Type B pancreatic cell (in vitro differentiated cells): ENCODE results near the gene LRFN2. TPM values are rescaled to one million over a fixed set of nuclear protein-coding genes. Genes with fewer than 3 reads are reported as not detected.

ENCODE experiments used
- DNase-seq: peaks from one replicate; pipeline ENCODE4 v3.0.0; 2021; ENCODE audit warnings: mixed read lengths; ENCODE audit not compliant: unreplicated experiment; ENCODE audit errors: extremely low spot score
- H3K27ac Mint-ChIP-seq: 2 replicates; pipeline ENCODE4 v1.8.0; 2021; ENCODE audit warnings: mild to moderate bottlenecking, mixed read lengths
- H3K27me3 Mint-ChIP-seq: 2 replicates; pipeline ENCODE4 v1.8.0; 2021; ENCODE audit warnings: mixed read lengths
- H3K36me3 Mint-ChIP-seq: 2 replicates; pipeline ENCODE4 v1.8.0; 2021; ENCODE audit warnings: mixed read lengths
- H3K4me1 Mint-ChIP-seq: one replicate; pipeline ENCODE4 v1.8.0; 2021; ENCODE audit warnings: mixed read lengths; ENCODE audit not compliant: unreplicated experiment
- H3K4me3 Mint-ChIP-seq: 2 replicates; pipeline ENCODE4 v1.8.0; 2021; ENCODE audit warnings: mild to moderate bottlenecking, mixed read lengths
- H3K9me3 Mint-ChIP-seq: 2 replicates; pipeline ENCODE4 v1.8.0; 2021; ENCODE audit warnings: mixed read lengths
- total RNA-seq: library from RNA; stranded (reverse); gene quantifications from 2 replicates; pipeline ENCODE4 v1.2.1, GENCODE V29; 2021; ENCODE audit warnings: low replicate concordance
- TF ChIP-seq, protein P1 (sequence below): fragments of 200-600 bp; sonication (generic); conservative IDR thresholded peaks from 2 replicates; pipeline ENCODE4 v1.5.0; 2021; ENCODE audit warnings: antibody characterized with exemption, mild to moderate bottlenecking

The LRFN2 gene
- total RNA-seq, 1 donor from 2014 or later = 3.4 TPM

DNA sequence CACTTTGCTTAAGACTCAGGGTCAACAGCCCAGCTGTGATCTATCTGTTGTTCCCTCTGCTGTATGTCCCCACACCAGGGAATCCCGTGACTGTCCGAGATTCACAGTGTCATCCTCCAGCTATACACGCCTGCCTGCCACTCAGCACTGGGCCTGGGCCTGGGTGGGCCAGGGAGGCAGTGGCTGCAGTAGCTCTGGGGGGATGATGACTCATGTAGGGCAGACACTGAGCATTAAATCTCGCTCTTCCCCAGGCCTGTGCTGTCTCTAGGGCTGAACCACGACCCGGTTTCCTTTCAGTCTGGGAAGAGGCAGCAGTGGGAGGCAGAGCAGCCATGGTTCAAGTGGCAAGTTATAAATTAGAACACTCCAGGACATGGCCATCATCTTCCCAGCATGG is 173.9 kb downstream of the LRFN2 start:
- TF ChIP-seq, protein P1, sequence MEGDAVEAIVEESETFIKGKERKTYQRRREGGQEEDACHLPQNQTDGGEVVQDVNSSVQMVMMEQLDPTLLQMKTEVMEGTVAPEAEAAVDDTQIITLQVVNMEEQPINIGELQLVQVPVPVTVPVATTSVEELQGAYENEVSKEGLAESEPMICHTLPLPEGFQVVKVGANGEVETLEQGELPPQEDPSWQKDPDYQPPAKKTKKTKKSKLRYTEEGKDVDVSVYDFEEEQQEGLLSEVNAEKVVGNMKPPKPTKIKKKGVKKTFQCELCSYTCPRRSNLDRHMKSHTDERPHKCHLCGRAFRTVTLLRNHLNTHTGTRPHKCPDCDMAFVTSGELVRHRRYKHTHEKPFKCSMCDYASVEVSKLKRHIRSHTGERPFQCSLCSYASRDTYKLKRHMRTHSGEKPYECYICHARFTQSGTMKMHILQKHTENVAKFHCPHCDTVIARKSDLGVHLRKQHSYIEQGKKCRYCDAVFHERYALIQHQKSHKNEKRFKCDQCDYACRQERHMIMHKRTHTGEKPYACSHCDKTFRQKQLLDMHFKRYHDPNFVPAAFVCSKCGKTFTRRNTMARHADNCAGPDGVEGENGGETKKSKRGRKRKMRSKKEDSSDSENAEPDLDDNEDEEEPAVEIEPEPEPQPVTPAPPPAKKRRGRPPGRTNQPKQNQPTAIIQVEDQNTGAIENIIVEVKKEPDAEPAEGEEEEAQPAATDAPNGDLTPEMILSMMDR = no peak
- peaks cover 7% of the 10 kb centered on the region for H3K27me3 Mint-ChIP-seq
- no peak for DNase-seq
- H3K9me3 Mint-ChIP-seq = no peaks in the 10 kb centered on the region
- peaks cover 31% of the 10 kb centered on the region for H3K4me1 Mint-ChIP-seq
- no peak overlapping the region for H3K4me3 Mint-ChIP-seq
- H3K27ac Mint-ChIP-seq = peak overlapping the region; percentile 60
- no peaks in the 10 kb centered on the region for H3K36me3 Mint-ChIP-seq

DNA sequence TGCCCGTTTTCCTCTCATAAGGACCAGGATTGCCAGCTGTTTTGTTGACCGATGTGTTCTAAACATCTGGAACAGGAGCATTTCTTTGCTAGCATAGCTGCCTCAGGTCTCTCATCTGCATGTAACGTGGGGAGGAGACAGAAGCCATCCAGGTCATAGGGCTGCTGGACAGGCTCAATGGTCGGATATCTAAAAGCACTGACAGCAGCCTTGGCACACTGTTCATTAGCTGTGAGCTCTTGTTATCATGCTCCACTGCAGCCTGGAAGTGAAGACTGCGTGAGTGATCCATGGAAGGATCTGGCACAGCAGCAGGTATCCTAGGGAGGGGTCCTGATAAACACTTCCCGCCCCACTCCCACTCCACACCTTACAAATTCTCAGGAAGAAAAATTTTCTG is 175.3 kb downstream of the LRFN2 start:
- Mint-ChIP-seq H3K27ac (peak overlapping the region; percentile 67), H3K4me1 (peaks cover 31% of the 10 kb centered on the region), H3K4me3 (no peak overlapping the region), H3K36me3 (no peaks in the 10 kb centered on the region), H3K27me3 (peaks cover 7% of the 10 kb centered on the region), H3K9me3 (no peaks in the 10 kb centered on the region)
- no peak for DNase-seq
- TF ChIP-seq, protein P1 = no peak

DNA sequence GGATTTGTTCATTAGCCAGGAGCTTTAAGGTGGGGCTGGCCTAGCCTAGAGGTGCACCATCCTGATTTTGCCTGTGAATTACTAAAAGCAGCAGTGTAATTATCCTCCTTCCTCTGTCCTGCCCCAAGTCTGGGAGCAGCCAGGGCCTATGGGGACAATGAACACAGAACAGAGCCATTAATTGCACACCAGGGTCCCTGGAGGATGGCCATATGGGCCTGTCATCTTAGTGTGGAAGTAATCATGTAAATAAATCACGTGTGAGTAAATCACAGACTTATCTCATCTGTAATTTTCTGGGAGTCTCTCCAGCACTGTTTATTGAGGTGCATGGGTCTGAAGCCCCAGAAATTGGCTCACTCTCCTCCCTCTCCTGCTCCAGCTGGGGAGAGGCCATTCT is 176.3 kb downstream of the LRFN2 start:
- no peak overlapping the region for H3K27ac Mint-ChIP-seq
- no peak for DNase-seq
- no peaks in the 10 kb centered on the region for H3K36me3 Mint-ChIP-seq
- TF ChIP-seq, protein P1 = no peak
- H3K4me3 Mint-ChIP-seq = no peak overlapping the region
- peaks cover 7% of the 10 kb centered on the region for H3K27me3 Mint-ChIP-seq
- no peaks in the 10 kb centered on the region for H3K9me3 Mint-ChIP-seq
- peaks cover 37% of the 10 kb centered on the region for H3K4me1 Mint-ChIP-seq

DNA sequence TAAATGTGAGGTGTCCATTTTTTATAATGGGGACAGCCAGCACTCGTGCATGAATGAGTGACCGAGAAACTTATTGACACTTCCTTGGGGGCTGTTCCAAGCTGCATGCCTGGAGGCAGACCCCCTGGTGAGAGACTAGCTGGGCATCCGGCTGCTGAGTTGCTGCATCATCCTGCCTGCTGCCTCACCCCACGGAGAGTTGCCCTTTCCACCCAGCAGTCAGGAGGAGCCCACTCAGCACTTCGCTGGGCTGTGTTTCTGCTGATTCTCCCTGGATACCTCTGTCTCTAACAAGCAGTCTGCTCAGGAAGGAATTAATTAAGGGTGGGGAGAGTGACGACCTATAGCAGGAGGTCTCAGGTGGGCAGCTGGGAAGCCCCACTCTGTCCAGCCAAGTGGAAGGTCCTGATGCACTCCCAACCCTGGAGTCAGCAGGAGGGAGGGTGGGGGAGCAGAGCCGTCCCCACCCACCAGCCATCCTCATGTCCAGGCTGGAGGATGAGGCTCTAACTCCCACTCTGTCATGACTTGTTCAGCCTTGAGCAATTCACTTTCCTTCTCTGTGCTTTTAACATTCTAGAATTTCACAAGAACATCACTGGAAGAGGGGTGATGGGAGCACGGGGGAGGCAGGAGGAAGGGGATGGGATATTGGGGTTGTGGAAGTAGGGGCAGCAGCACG is 177.3 kb downstream of the LRFN2 start:
- DNase-seq = no peak
- H3K36me3 Mint-ChIP-seq = no peaks in the 10 kb centered on the region
- no peak overlapping the region for H3K4me3 Mint-ChIP-seq
- H3K9me3 Mint-ChIP-seq = no peaks in the 10 kb centered on the region
- TF ChIP-seq, protein P1 = no peak
- H3K27me3 Mint-ChIP-seq = peaks cover 7% of the 10 kb centered on the region
- peak overlapping the region; percentile 41 for H3K27ac Mint-ChIP-seq
- peaks cover 37% of the 10 kb centered on the region for H3K4me1 Mint-ChIP-seq

DNA sequence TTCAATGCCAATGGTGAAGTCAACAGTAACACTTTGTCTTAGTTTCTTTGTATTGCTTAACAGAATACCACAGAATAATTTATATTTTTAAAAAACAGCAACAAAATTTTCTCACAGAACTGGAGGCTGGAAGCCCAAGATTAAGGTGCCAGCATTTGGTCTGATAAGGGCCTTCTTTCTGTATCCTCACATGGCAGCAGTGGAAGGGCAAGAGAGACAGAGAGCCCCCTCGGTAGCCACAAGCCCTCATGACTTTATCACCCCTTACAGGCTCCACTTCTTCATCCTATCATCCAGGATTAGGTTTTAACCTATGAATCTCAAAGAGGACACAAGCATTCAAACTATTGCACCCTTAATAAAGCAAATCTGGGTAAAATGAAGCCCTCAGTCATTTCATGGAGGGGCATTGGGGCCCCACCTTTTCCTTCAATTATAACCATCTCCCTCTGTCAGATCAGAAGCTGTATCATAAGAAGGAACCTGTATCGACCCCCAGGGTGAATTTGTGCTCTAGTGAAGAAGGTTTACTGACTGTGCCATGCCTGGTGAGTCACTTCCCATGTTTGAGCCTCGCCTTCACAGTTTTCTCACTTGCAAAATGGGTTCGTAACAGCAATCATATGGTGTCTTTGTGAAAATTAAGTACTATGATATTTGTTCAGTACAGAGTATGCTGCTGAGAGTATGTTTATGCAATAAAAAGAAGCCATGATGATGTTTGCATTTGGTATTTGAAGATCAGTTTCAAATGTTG is 178.2 kb downstream of the LRFN2 start:
- Mint-ChIP-seq H3K4me1 (peaks cover 33% of the 10 kb centered on the region), H3K9me3 (no peaks in the 10 kb centered on the region), H3K4me3 (no peak overlapping the region), H3K27ac (peak overlapping the region; percentile 41), H3K27me3 (peaks cover 7% of the 10 kb centered on the region), H3K36me3 (no peaks in the 10 kb centered on the region)
- TF ChIP-seq, protein P1 = no peak
- no peak for DNase-seq
